GM21515 (cell line): ENCODE measurements around the gene SIPA1L2.

ENCODE experiments used
- ATAC-seq: cut with Tn5 transposase; IDR thresholded peaks from one replicate; pipeline ENCODE4 v1.9.1; 2021; ENCODE audit not compliant: unreplicated experiment

SIPA1L2 gene, protein sequence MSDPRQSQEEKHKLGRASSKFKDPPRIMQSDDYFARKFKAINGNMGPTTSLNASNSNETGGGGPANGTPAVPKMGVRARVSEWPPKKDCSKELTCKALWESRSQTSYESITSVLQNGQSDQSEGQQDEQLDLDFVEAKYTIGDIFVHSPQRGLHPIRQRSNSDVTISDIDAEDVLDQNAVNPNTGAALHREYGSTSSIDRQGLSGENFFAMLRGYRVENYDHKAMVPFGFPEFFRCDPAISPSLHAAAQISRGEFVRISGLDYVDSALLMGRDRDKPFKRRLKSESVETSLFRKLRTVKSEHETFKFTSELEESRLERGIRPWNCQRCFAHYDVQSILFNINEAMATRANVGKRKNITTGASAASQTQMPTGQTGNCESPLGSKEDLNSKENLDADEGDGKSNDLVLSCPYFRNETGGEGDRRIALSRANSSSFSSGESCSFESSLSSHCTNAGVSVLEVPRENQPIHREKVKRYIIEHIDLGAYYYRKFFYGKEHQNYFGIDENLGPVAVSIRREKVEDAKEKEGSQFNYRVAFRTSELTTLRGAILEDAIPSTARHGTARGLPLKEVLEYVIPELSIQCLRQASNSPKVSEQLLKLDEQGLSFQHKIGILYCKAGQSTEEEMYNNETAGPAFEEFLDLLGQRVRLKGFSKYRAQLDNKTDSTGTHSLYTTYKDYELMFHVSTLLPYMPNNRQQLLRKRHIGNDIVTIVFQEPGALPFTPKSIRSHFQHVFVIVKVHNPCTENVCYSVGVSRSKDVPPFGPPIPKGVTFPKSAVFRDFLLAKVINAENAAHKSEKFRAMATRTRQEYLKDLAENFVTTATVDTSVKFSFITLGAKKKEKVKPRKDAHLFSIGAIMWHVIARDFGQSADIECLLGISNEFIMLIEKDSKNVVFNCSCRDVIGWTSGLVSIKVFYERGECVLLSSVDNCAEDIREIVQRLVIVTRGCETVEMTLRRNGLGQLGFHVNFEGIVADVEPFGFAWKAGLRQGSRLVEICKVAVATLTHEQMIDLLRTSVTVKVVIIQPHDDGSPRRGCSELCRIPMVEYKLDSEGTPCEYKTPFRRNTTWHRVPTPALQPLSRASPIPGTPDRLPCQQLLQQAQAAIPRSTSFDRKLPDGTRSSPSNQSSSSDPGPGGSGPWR (N-terminal part only)

GRCh38 chr1:232630047-232630893, at the start of gene SIPA1L2:
Gene SIPA1L2, minus strand, starts transcription at chr1:232630133. Its CDS starts 114,794 bp downstream, at chr1:232515339.
- peak; percentile 99 for ATAC-seq

GRCh38 chr1:232678185-232678886, 48.4 kb upstream of the SIPA1L2 start:
- no peak for ATAC-seq

DNA sequence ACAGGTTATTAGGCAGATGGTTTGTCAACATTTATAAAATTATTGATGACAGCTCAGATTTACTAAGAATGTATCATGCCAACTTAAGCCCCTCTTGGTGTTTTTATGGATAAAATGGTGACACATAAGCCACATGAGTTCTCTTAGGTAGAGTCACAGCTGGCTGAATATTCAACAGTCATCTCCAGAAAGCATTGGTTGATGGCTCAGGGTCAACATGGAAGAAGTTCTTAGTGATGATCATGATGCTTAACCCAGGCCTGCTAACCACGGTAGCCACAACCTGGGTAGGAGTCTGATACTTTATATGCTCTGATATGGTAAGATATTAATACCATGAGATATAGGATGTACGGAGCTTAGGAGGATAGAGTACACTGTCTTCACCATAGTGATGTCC, 46.4 kb upstream of the SIPA1L2 start:
- no peak for ATAC-seq

DNA sequence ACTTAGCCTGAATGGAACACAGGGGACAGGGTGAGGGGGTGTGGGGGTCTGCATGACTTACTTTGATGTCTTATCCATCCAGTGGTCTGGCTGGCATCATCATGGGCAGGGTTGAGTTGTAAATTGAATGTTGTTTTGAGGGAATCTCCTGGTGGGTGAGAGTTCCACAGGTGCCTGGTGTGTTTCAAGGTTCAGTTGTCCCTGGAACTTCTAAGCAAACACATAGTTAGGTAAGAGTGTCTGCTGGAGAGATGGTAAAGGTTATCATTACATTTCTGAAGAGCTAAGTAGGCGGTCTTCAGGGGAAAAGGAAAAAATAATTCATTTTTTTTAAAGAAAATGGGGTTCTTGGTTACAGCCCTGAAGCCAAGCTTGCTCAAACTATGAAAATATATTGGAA, 46.0 kb upstream of the SIPA1L2 start:
- ATAC-seq, result no peak

GRCh38 chr1:232675260-232675659, 45.3 kb upstream of the SIPA1L2 start:
- no peak for ATAC-seq

DNA sequence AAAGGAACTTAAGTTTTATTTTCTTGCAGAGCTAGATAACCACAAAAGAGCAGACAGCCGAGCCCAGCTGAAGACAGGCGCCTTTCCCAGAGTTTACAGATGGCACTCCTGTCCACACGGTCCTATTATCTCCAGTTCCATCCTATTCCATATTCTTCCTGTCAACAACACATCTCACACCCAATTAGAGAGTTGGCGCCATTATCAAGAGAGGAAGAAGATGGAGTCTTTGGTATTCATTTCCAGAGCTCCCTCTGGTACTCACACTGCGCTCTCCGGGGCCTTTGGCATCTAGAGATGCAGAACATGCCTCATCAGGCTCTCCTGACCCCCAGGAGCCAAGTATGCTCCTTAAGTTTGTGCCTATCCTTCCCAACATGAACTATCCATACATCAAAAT, 43.3 kb upstream of the SIPA1L2 start:
- no peak for ATAC-seq

DNA sequence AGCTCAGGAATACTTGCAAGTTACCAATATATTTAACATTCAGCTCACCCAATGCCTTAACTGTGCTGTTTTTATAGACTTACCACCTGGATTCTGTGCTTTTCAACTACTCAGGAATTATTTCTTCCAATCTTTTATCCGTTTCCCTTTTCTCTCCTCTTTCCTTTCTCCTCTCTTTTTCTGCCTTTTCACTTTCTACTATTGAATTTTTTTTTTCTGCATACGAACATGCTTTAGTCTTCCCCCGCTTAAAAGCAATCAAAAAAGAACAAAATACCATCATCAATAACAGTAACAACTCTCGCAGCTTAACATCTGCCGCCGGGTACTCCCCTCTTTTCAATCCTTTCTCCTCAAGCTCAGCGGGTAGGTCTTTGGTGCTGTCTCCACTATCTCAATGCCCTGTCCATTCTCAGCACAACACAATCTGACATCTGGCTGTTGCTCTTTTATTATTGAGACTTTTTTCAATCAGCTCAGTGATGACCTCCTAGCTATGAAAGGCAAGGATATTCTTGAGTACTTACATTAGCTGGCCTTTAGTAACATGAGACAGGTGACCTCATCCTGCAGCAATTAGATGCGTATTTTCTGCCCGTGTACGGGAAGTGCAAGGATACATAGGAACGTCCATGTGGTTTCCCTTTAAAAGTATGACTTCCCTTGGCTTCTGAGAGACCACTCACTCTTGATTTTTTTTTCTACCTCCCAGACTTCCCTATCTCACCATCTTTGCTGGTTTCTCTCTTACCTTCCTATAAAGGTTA, 40.2 kb upstream of the SIPA1L2 start:
- ATAC-seq, result no peak

GRCh38 chr1:232667778-232668165, 37.8 kb upstream of the SIPA1L2 start:
- ATAC-seq, result no peak

DNA sequence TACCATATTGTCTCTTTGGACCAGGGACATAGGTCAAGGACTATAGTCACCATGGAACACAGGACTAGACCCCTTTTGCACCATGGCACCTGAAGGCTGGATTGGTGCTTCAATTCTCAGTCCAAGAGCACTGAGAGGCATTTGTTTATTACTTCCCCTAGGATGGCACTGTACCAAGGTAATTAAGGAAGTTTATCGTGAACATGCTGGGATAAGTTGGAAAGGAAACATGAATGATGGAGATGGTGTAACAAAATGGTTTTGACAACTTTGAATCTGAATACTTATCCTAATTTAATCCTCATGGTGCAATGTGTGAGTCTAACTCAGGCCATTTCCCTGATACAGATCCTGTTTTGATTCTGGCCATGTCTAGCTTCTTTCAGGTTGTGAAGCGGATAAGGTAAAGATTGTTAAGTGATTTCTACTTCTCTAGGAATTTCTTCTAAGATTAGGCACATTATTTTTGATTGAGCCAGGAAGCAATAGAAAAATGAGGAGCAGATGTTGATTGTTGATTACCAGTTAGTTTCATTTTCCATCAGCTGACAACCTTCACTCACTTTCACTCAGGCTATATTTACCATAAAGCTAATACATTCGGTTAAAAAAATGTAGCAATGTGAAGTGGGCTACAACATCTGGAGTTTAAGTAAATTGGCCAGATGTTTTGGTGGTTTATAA, 37.3 kb upstream of the SIPA1L2 start:
- ATAC-seq, result no peak

DNA sequence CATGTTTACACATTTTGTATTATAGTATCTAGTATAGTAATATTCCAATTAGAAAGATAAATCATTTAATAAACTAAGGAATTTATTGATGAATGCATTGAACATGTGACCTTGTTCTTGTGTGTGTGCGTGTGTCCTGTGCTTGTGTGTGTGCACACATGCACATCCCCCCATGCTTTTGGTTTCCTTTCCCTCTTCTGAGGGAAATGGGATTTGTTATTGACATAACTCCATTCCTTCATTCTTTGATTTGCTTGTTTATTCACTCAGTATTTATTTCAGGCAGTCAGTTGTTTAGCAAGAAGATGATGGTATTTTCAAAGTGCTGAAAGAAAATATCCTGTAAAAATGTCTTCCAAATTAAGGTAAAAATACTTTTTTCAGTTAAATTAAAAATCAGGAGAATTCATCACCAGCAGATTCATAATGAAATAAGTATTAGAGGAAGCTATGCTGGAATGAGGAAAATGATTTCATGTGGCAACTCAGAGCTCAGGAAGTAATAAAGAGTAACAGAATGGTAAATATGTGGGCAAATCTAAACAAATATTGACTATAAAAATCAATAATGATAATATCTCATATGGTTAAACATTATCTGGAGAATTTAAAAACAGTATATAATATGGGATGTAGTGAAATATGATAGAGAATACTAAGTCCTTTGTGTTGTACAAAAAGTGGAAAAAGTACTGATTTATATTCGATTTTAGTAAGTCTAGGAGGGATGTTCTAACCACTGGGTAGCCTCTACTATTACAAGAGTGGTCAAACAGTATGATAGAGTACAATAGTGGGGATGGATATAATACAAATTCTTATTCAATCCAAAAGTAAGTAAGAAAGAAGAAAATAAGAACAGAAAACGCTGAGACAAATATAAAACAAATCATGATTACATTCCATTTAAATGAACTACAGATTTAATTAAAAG, 35.2 kb upstream of the SIPA1L2 start:
- ATAC-seq, result no peak

GRCh38 chr1:232662910-232663309, 33.0 kb upstream of the SIPA1L2 start:
- no peak for ATAC-seq

GRCh38 chr1:232658386-232658785, 28.5 kb upstream of the SIPA1L2 start:
- ATAC-seq, result no peak

DNA sequence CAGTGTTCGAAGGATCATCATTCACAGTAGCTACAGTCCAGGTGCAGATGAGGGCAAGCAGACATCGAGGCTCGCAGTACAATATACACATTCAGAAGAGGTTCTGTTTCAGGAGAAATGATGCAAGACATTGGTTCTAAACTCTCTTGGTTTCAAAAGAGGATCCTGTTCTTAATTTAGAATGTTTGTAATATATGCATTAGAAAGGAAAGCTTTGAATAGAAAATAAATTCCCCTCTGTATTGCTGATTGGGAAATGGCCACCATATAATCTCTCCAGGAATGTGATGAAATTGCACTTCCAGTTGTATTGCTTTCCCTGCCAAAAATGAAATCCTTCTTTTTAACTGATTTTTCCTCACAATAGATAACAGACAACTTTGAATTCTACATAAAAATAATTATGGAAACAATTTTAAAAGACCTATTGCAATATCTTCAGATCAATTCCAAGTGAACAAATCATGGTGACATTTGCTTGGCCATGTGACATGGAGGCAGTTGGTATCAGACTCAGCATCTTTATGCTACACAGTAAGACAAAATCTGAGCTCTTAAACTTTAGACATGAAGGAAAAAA, 27.6 kb upstream of the SIPA1L2 start:
- ATAC-seq, result no peak

- ATAC-seq, result no peak
These were observed 25.8 kb upstream of the SIPA1L2 start for GRCh38 chr1:232655746-232656085.

DNA sequence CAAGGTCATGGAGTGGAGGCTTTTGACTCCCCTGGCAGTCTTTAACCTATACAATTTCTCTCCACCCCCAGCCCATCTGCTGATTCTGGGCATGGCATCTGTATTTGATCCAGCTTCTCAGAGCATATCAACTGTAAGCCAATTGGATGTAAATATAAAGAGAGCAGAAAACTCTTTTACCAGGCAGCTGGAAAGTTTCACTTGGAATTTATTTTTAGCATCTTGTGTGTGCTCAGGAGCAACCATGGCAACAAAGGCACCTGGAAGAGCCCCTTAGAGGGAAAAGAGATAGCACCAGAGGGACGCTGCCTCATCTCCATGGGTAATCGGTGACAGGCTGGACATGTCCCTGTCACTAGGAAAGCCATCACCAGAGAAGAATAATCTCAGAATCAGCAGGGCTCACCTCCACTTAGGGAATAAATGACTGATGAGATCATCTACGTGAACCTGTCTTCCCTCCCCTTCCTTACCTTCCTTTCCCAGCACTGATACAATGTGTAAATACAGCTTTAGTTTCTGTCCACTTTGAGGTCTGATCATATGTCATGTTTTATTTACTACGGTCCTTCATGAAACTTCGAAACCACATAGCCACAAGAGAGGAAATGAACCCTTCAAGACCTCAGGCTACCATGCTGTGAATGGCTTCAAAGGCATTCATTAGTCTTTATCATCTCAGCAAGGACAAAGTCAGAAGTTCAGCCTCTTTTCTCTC, 25.3 kb upstream of the SIPA1L2 start:
- ATAC-seq, result peak; percentile 93

- ATAC-seq, result no peak
These were observed 23.9 kb upstream of the SIPA1L2 start for GRCh38 chr1:232653789-232654188.

DNA sequence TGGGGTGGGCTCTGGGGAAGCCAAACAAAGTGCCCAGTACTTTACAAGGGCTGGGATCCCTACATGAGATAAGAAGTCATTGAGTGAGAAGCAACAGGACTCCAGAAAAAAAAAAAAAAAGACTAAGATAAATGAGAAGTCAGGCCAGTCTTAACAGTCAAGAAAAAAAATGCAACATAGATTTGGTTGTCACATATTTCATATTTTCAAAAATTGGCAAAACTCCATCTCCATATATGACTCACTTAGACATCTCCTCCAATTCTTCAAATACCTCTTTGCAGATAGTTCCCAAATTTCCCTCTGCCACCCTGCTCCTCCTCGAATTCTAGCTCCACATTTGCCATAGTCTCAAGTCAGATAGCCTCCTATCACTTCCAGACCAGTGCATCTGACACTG, 20.9 kb upstream of the SIPA1L2 start:
- ATAC-seq, result no peak
